Measurements from ENCODE around the gene MCC.

Gene MCC

GRCh38 chr5:113505181-113505580 is 16.9 kb upstream of the MCC start:
- Histone ChIP-seq H3K27ac (ENCODE audit: low read depth, low read length) (no peak overlapping the region), H3K27me3 (ENCODE audit: low read length) (no peaks in the 10 kb centered on the region), H3K9me3 (ENCODE audit: insufficient read depth, low read length) (no peaks in the 10 kb centered on the region), H2AFZ (ENCODE audit: low read depth, low read length, severe bottlenecking) (no peak overlapping the region), H3K36me3 (ENCODE audit: low read length) (no peaks in the 10 kb centered on the region), H4K20me1 (ENCODE audit: low read depth, low read length) (no peaks in the 10 kb centered on the region), H3K79me2 (ENCODE audit: insufficient read depth, low read length) (no peaks in the 10 kb centered on the region), H3F3A (ENCODE audit: insufficient read depth) (no peaks in the 10 kb centered on the region), H3K9me2 (replicated peaks; ENCODE audit: insufficient read depth, low read length) (no peaks in the 10 kb centered on the region), H3K4me3 (ENCODE audit: insufficient read depth, low read length, poor library complexity, severe bottlenecking) (no peak overlapping the region), H3K9ac (ENCODE audit: low read length) (no peak overlapping the region), H3K4me2 (ENCODE audit: low read depth, low read length, poor library complexity, severe bottlenecking) (no peak overlapping the region)
- no peak for TF ChIP-seq EZH2phosphoT487 (conservative IDR thresholded peaks at IDR 0.05; ENCODE audit: low read length)
- TF ChIP-seq CTCF (IDR thresholded peaks at IDR 0.05; ENCODE audit: insufficient read depth, low read length, poor library complexity, severe bottlenecking): no peak

DNA sequence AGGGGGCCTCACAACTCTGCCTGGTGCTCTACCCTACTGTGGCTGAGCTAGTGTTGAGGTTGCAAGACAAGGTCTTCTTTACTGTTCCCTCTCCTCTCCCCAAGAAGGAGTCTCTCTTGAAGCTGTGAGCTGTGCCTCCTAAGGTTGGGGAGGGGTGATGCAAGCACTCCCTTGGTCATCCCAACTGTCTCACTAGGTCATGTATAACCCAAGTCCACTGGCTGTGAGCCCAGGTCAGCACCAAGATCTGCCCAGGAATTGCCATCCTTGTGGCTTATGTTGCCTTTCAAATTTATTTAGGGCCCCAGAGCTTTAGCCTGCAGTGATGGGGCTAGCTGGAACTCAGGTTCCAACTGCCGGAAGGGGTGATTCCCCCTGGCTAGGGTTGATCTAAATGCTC is 14.9 kb upstream of the MCC start:
- TF ChIP-seq EZH2phosphoT487 (conservative IDR thresholded peaks at IDR 0.05; ENCODE audit: low read length): no peak
- TF ChIP-seq CTCF (IDR thresholded peaks at IDR 0.05; ENCODE audit: insufficient read depth, low read length, poor library complexity, severe bottlenecking): no peak

DNA sequence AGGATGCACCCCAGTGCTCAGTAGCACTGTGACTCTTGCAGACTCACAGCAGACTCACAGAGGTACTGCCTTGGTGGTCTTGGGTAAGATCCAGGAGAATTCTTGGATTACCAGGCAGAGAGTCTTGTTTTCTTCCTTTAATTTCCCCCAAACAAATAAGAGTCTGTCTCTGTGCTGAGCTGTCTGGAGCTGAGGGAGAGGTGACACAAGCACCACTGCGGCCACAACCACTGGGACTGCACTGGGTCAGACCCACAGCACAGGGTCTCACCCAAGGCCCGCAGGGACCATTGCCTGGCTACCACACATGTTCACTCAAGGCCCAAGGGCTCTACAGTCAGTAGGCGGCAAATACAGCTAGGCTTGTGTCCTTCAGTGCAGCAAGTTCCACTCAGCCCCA is 13.8 kb upstream of the MCC start:
- H4K20me1 ChIP-seq (ENCODE audit: low read depth, low read length): no peaks in the 10 kb centered on the region
- H3K27me3 ChIP-seq (ENCODE audit: low read length): no peaks in the 10 kb centered on the region
- H3K9me3 ChIP-seq (ENCODE audit: insufficient read depth, low read length): no peaks in the 10 kb centered on the region
- no peak overlapping the region for H3K4me3 ChIP-seq (ENCODE audit: insufficient read depth, low read length, poor library complexity, severe bottlenecking)
- H3K79me2 ChIP-seq (ENCODE audit: insufficient read depth, low read length): no peaks in the 10 kb centered on the region
- H3K27ac ChIP-seq (ENCODE audit: low read depth, low read length): no peak overlapping the region
- no peaks in the 10 kb centered on the region for H3F3A ChIP-seq (ENCODE audit: insufficient read depth)
- no peak overlapping the region for H3K9ac ChIP-seq (ENCODE audit: low read length)
- TF ChIP-seq EZH2phosphoT487 (conservative IDR thresholded peaks at IDR 0.05; ENCODE audit: low read length) (no peak), CTCF (IDR thresholded peaks at IDR 0.05; ENCODE audit: insufficient read depth, low read length, poor library complexity, severe bottlenecking) (no peak)
- H3K4me2 ChIP-seq (ENCODE audit: low read depth, low read length, poor library complexity, severe bottlenecking): no peak overlapping the region
- H3K36me3 ChIP-seq (ENCODE audit: low read length): no peaks in the 10 kb centered on the region
- no peaks in the 10 kb centered on the region for H3K9me2 ChIP-seq (replicated peaks; ENCODE audit: insufficient read depth, low read length)
- no peak overlapping the region for H2AFZ ChIP-seq (ENCODE audit: low read depth, low read length, severe bottlenecking)

More for the DNA sequence above, 14.9 kb upstream of the MCC start:
- no peak overlapping the region for H3K4me2 ChIP-seq (ENCODE audit: low read depth, low read length, poor library complexity, severe bottlenecking)
- H3K9me3 ChIP-seq (ENCODE audit: insufficient read depth, low read length): no peaks in the 10 kb centered on the region
- no peaks in the 10 kb centered on the region for H4K20me1 ChIP-seq (ENCODE audit: low read depth, low read length)
- no peaks in the 10 kb centered on the region for H3F3A ChIP-seq (ENCODE audit: insufficient read depth)
- no peak overlapping the region for H3K9ac ChIP-seq (ENCODE audit: low read length)
- no peak overlapping the region for H3K4me3 ChIP-seq (ENCODE audit: insufficient read depth, low read length, poor library complexity, severe bottlenecking)
- no peaks in the 10 kb centered on the region for H3K9me2 ChIP-seq (replicated peaks; ENCODE audit: insufficient read depth, low read length)
- H2AFZ ChIP-seq (ENCODE audit: low read depth, low read length, severe bottlenecking): no peak overlapping the region
- no peaks in the 10 kb centered on the region for H3K79me2 ChIP-seq (ENCODE audit: insufficient read depth, low read length)
- no peak overlapping the region for H3K27ac ChIP-seq (ENCODE audit: low read depth, low read length)
- no peaks in the 10 kb centered on the region for H3K36me3 ChIP-seq (ENCODE audit: low read length)
- no peaks in the 10 kb centered on the region for H3K27me3 ChIP-seq (ENCODE audit: low read length)
